ENCODE data around the gene CCSER2. TPM values are rescaled to one million over a fixed set of nuclear protein-coding genes. Genes with fewer than 3 reads are reported as not detected.
"Not testable (repeated sequence)": the region's sequence is repeated elsewhere in the genome, so short reads cannot be mapped to it uniquely, and the experiment has no call there.

The CCSER2 gene
- polyA plus RNA-seq, 1 of the 3 experiments (the other 2 are of a cell fraction), result 8.5 TPM

- H3K27ac ChIP-seq (ENCODE audit: low read depth in 2 of 2, low read length in 1 of 2), result peak overlapping the region in 1 of 2 experiments; percentile 83; a peak in 3 of 4 replicates
- CTCF ChIA-PET, result interaction anchor here (0.9 kb wide), 1 partner anchor 14 kb away, joined by 3 read pairs; no protein-coding TSS in a partner anchor
Measured at GRCh38 chr10:84494849-84495180, 166.4 kb downstream of the CCSER2 start.

GRCh38 chr10:84497978-84498377 is 169.6 kb downstream of the CCSER2 start:
- H3F3A ChIP-seq (replicated peaks; ENCODE audit: insufficient read depth), result peaks cover 23% of the 10 kb centered on the region
- H3K27ac ChIP-seq (ENCODE audit: low read depth in 2 of 2, low read length in 1 of 2), result no peak overlapping the region
- H2AFZ ChIP-seq (ENCODE audit: low read depth), result no peak overlapping the region
- TF ChIP-seq IRF3 (IDR thresholded peaks at IDR 0.05; ENCODE audit: low read depth, low read length) (no peak), SMC3 (IDR thresholded peaks at IDR 0.05; ENCODE audit: low read depth, low read length) (no peak), GATA2 (CRISPR knock-in tag; IDR thresholded peaks at IDR 0.05) (no peak), CTCF (IDR thresholded peaks at IDR 0.05) (no peak), TAF1 (IDR thresholded peaks at IDR 0.05; ENCODE audit: borderline replicate concordance, low read depth, low read length) (no peak)
- POLR2A ChIA-PET, result no interaction called here
- CTCF ChIA-PET, result no interaction called here
- no peak overlapping the region for H3K4me3 ChIP-seq (ENCODE audit: low read depth in 2 of 2, low read length in 1 of 2)
- no peaks in the 10 kb centered on the region for H3K9me3 ChIP-seq
- H4K20me1 ChIP-seq (ENCODE audit: insufficient read depth), result no peaks in the 10 kb centered on the region
- peaks cover 27% of the 10 kb centered on the region; the same call in 1 of the 2 replicates for H3K79me2 ChIP-seq (ENCODE audit: insufficient read depth)
- no peak overlapping the region for H3K4me2 ChIP-seq
- 68% methylated on average over 1 of the region's 1 CpG for WGBS (ENCODE audit: low lambda C conversion rate)
- no peak overlapping the region for H3K9ac ChIP-seq
- no peak for DNase-seq
- no peaks in the 10 kb centered on the region for H3K9me2 ChIP-seq
- H3K27me3 ChIP-seq (ENCODE audit: insufficient read depth), result no peaks in the 10 kb centered on the region
- H3K36me3 ChIP-seq (replicated peaks in 1 of 2; ENCODE audit: control insufficient read depth in 1 of 2, insufficient read depth in 2 of 2, low read length in 1 of 2), result no peaks in the 10 kb centered on the region
- H3K4me1 ChIP-seq (ENCODE audit: control insufficient read depth in 1 of 2, insufficient read depth in 2 of 2, low read depth in 1 of 2, low read length in 1 of 2), result peaks cover 6 to 23% of the 10 kb centered on the region in 2 experiments

More at GRCh38 chr10:84494849-84495180, 166.4 kb downstream of the CCSER2 start:
- no peaks in the 10 kb centered on the region for H3K9me2 ChIP-seq
- TF ChIP-seq NRF1 (IDR thresholded peaks at IDR 0.05; ENCODE audit: low read depth, low read length) (no peak), FOSL2 (IDR thresholded peaks at IDR 0.05; ENCODE audit: borderline replicate concordance, low read depth) (no peak), FOXJ3 (CRISPR knock-in tag; IDR thresholded peaks at IDR 0.05) (no peak), SIN3A (IDR thresholded peaks at IDR 0.05; ENCODE audit: borderline replicate concordance, low read depth, low read length) (no peak), TEAD4 (IDR thresholded peaks at IDR 0.05; ENCODE audit: borderline replicate concordance, insufficient read depth) (no peak), MAX (IDR thresholded peaks at IDR 0.05; ENCODE audit: low read depth) (no peak), EP300 (IDR thresholded peaks at IDR 0.05; ENCODE audit: borderline replicate concordance in 1 of 2, low read depth in 1 of 2, low read length in 1 of 2) (no peak), USF2 (IDR thresholded peaks at IDR 0.05; ENCODE audit: borderline replicate concordance, low read depth, low read length) (no peak), NFIC (IDR thresholded peaks at IDR 0.05; ENCODE audit: borderline replicate concordance) (no peak), ELF1 (IDR thresholded peaks at IDR 0.05) (no peak), RAD21 (IDR thresholded peaks at IDR 0.05; ENCODE audit: low read length) (no peak), RXRA (IDR thresholded peaks at IDR 0.05; ENCODE audit: borderline replicate concordance, low read depth) (no peak), TAF1 (IDR thresholded peaks at IDR 0.05; ENCODE audit: borderline replicate concordance, low read depth, low read length) (no peak), USF1 (IDR thresholded peaks at IDR 0.05; ENCODE audit: borderline replicate concordance, low read depth) (no peak)
- H3K36me3 ChIP-seq (replicated peaks in 1 of 2; ENCODE audit: control insufficient read depth in 1 of 2, insufficient read depth in 2 of 2, low read length in 1 of 2), result no peaks in the 10 kb centered on the region
- POLR2A ChIA-PET, result no interaction called here
- peaks cover 27% of the 10 kb centered on the region; the same call in 1 of the 2 replicates for H3K79me2 ChIP-seq (ENCODE audit: insufficient read depth)
- no peak overlapping the region for H2AFZ ChIP-seq (ENCODE audit: low read depth)
- DNase-seq, result no peak
- peak overlapping the region in 1 of 2 experiments; percentile 19; a peak in 2 of 4 replicates for H3K4me3 ChIP-seq (ENCODE audit: low read depth in 2 of 2, low read length in 1 of 2)
- H3K9ac ChIP-seq, result peak overlapping the region; percentile 36; the same call in 1 of the 2 replicates
- no peaks in the 10 kb centered on the region for H4K20me1 ChIP-seq (ENCODE audit: insufficient read depth)
- no peaks in the 10 kb centered on the region for H3K9me3 ChIP-seq
- H3K4me1 ChIP-seq (ENCODE audit: control insufficient read depth in 1 of 2, insufficient read depth in 2 of 2, low read depth in 1 of 2, low read length in 1 of 2), result peaks cover 2 to 23% of the 10 kb centered on the region in 2 experiments
- H3F3A ChIP-seq (replicated peaks; ENCODE audit: insufficient read depth), result peaks cover 32% of the 10 kb centered on the region
- H3K4me2 ChIP-seq, result peak overlapping the region; percentile 65
- no peaks in the 10 kb centered on the region for H3K27me3 ChIP-seq (ENCODE audit: insufficient read depth)

GRCh38 chr10:84499039-84499438 is 170.7 kb downstream of the CCSER2 start:
- Histone ChIP-seq H3F3A (replicated peaks; ENCODE audit: insufficient read depth) (peaks cover 20% of the 10 kb centered on the region), H3K79me2 (ENCODE audit: insufficient read depth) (peaks cover 27% of the 10 kb centered on the region; the same call in 1 of the 2 replicates), H3K4me1 (ENCODE audit: control insufficient read depth in 1 of 2, insufficient read depth in 2 of 2, low read depth in 1 of 2, low read length in 1 of 2) (peaks cover 6 to 12% of the 10 kb centered on the region in 2 experiments)
- DNase-seq; H3K9me3 ChIP-seq; POLR2A ChIA-PET; H3K27me3 ChIP-seq (ENCODE audit: insufficient read depth); H3K36me3 ChIP-seq (replicated peaks in 1 of 2; ENCODE audit: control insufficient read depth in 1 of 2, insufficient read depth in 2 of 2, low read length in 1 of 2); H3K9ac ChIP-seq; H3K27ac ChIP-seq (ENCODE audit: low read depth in 2 of 2, low read length in 1 of 2); H3K9me2 ChIP-seq; H3K4me3 ChIP-seq (ENCODE audit: low read depth in 2 of 2, low read length in 1 of 2); H2AFZ ChIP-seq (ENCODE audit: low read depth); H3K4me2 ChIP-seq; H4K20me1 ChIP-seq (ENCODE audit: insufficient read depth): not testable (repeated sequence)
- WGBS (ENCODE audit: low lambda C conversion rate), result 94% methylated on average over 9 of the region's 9 CpGs
- CTCF ChIA-PET, result interaction anchor here (0.9 to 1.8 kb wide), 2 partner anchors 15 to 235 kb away, joined by 4 to 7 read pairs; no protein-coding TSS in a partner anchor

All from SK-N-SH (cell line).